Stomach (tissue), 4 donors: Measurements from ENCODE around the gene KLHL14.

ENCODE experiments used
- CTCF ChIP-seq, 7 experiments: fragments of 450-650 bp in 4 of 7; fragments of 200-600 bp in 3 of 7; sonication (generic) in 3 of 7; IDR thresholded peaks; one replicate each; pipeline ENCODE4 v1.5.1; 2016 to 2019; ENCODE audit warnings: antibody characterized with exemption in 7 of 7, control low read depth in 2 of 7, mild to moderate bottlenecking in 1 of 7
- POLR2AphosphoS5 ChIP-seq, 3 donors: sonication (generic); formaldehyde crosslinking; IDR thresholded peaks; one replicate each; pipeline ENCODE4 v1.6.1; 2016; ENCODE audit warnings: antibody characterized with exemption in 3 of 3

GRCh38 chr18:32803568-32803967, 30.7 kb upstream of the KLHL14 start:
- TF ChIP-seq CTCF (IDR thresholded peaks at IDR 0.05), result no peak
- no peak for TF ChIP-seq POLR2AphosphoS5 (IDR thresholded peaks at IDR 0.05)
